GM19023 (cell line): Measurements from ENCODE around the gene PITPNM2.

Experiments used
- ATAC-seq: cut with Tn5 transposase; IDR thresholded peaks from one replicate; pipeline ENCODE4 v1.9.1; 2021; ENCODE audit warnings: mild to moderate bottlenecking, moderate library complexity; ENCODE audit not compliant: unreplicated experiment

The PITPNM2 gene

GRCh38 chr12:123145211-123145610 lies 5.7 kb downstream of the PITPNM2 start:
- no peak for ATAC-seq

- no peak for ATAC-seq
Measured at GRCh38 chr12:123143736-123144461, 7.0 kb downstream of the PITPNM2 start.

- no peak for ATAC-seq
Measured at GRCh38 chr12:123142921-123143735, 7.8 kb downstream of the PITPNM2 start.

GRCh38 chr12:123142518-123142840 lies 8.4 kb downstream of the PITPNM2 start:
- ATAC-seq: no peak

- no peak for ATAC-seq
Measured at GRCh38 chr12:123141615-123142517, 9.0 kb downstream of the PITPNM2 start.

GRCh38 chr12:123140676-123141614 lies 9.9 kb downstream of the PITPNM2 start:
- ATAC-seq: no peak

GRCh38 chr12:123139926-123140675 lies 10.8 kb downstream of the PITPNM2 start:
- no peak for ATAC-seq

GRCh38 chr12:123135688-123136087 lies 15.2 kb downstream of the PITPNM2 start:
- no peak for ATAC-seq

- ATAC-seq: no peak
Measured at GRCh38 chr12:123134826-123135225, 16.1 kb downstream of the PITPNM2 start.

- ATAC-seq: no peak
Measured at GRCh38 chr12:123134271-123134671, 16.6 kb downstream of the PITPNM2 start.

- no peak for ATAC-seq
Measured at GRCh38 chr12:123133701-123134100, 17.2 kb downstream of the PITPNM2 start.

- no peak for ATAC-seq
Measured at GRCh38 chr12:123132951-123133619, 17.8 kb downstream of the PITPNM2 start.

- ATAC-seq: no peak
Measured at GRCh38 chr12:123131879-123132402, 18.9 kb downstream of the PITPNM2 start.

- ATAC-seq: no peak
Measured at GRCh38 chr12:123131291-123131832, 19.5 kb downstream of the PITPNM2 start.

- no peak for ATAC-seq
Measured at GRCh38 chr12:123129621-123130020, 21.3 kb downstream of the PITPNM2 start.

- ATAC-seq: no peak
Measured at GRCh38 chr12:123127182-123127495, 23.8 kb downstream of the PITPNM2 start.

- no peak for ATAC-seq
Measured at GRCh38 chr12:123126294-123127181, 24.4 kb downstream of the PITPNM2 start.

GRCh38 chr12:123122626-123123025 lies 28.3 kb downstream of the PITPNM2 start:
- no peak for ATAC-seq
